Endothelial cell of umbilical vein (primary cell): ENCODE data around the gene MGST3.

Experiments
- CTCF ChIP-seq, 2 donors: IDR thresholded peaks; 1 replicate in 1 of 2; 2 replicates in 1 of 2; pipeline ENCODE4 v1.5.1; 2011; ENCODE audit warnings: low read length in 2 of 2, mild to moderate bottlenecking in 2 of 2, moderate library complexity in 2 of 2, control low read depth in 1 of 2, inconsistent platforms in 1 of 2, low read depth in 1 of 2; ENCODE audit not compliant: insufficient read depth in 1 of 2; ENCODE audit errors: extremely low read depth in 1 of 2
- POLR2A ChIP-seq: IDR thresholded peaks from 2 replicates; pipeline ENCODE4 v1.6.1; 2012; ENCODE audit warnings: low read depth, mild to moderate bottlenecking, control low read depth, low read length

- TF ChIP-seq CTCF (IDR thresholded peaks at IDR 0.05; ENCODE audit: extremely low read depth in 1 of 2, insufficient read depth in 1 of 2, low read depth in 1 of 2, low read length in 2 of 2) = no peak
- TF ChIP-seq POLR2A = no peak
Observed at GRCh38 chr1:165675794-165676193, 44.8 kb downstream of the MGST3 start.
